ENCODE measurements around the gene ICAM5. TPM values are rescaled to one million over a fixed set of nuclear protein-coding genes. Genes with fewer than 3 reads are reported as not detected.

The ICAM5 gene, protein sequence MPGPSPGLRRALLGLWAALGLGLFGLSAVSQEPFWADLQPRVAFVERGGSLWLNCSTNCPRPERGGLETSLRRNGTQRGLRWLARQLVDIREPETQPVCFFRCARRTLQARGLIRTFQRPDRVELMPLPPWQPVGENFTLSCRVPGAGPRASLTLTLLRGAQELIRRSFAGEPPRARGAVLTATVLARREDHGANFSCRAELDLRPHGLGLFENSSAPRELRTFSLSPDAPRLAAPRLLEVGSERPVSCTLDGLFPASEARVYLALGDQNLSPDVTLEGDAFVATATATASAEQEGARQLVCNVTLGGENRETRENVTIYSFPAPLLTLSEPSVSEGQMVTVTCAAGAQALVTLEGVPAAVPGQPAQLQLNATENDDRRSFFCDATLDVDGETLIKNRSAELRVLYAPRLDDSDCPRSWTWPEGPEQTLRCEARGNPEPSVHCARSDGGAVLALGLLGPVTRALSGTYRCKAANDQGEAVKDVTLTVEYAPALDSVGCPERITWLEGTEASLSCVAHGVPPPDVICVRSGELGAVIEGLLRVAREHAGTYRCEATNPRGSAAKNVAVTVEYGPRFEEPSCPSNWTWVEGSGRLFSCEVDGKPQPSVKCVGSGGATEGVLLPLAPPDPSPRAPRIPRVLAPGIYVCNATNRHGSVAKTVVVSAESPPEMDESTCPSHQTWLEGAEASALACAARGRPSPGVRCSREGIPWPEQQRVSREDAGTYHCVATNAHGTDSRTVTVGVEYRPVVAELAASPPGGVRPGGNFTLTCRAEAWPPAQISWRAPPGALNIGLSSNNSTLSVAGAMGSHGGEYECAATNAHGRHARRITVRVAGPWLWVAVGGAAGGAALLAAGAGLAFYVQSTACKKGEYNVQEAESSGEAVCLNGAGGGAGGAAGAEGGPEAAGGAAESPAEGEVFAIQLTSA
- total RNA-seq = 0.69 and 1.4 TPM in 2 replicates

DNA sequence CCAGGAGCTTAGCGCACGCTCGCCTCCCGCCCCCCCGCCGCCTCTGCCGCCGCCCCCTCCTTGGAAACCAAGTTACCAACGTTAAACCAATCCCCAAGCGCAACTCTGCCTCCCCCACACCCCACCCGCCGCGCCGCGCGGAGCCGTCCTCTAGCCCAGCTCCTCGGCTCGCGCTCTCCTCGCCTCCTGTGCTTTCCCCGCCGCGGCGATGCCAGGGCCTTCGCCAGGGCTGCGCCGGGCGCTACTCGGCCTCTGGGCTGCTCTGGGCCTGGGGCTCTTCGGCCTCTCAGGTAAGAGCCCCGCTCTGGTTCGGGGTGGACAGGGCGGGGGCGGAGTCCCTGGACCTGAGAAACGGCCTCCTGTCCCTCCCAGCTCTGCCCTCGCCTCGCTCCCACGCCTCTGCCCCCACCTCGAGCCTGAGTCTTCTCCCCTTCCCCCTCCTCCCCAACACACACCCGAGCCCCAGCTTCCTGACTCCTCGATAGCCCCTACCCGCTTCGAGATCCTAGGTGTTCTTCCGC is at the start of gene ICAM5:
Gene ICAM5 (plus strand): TSS at position 117 of the 521 bp plus-strand sequence. CDS start 92 bp downstream, at position 209.

DNA sequence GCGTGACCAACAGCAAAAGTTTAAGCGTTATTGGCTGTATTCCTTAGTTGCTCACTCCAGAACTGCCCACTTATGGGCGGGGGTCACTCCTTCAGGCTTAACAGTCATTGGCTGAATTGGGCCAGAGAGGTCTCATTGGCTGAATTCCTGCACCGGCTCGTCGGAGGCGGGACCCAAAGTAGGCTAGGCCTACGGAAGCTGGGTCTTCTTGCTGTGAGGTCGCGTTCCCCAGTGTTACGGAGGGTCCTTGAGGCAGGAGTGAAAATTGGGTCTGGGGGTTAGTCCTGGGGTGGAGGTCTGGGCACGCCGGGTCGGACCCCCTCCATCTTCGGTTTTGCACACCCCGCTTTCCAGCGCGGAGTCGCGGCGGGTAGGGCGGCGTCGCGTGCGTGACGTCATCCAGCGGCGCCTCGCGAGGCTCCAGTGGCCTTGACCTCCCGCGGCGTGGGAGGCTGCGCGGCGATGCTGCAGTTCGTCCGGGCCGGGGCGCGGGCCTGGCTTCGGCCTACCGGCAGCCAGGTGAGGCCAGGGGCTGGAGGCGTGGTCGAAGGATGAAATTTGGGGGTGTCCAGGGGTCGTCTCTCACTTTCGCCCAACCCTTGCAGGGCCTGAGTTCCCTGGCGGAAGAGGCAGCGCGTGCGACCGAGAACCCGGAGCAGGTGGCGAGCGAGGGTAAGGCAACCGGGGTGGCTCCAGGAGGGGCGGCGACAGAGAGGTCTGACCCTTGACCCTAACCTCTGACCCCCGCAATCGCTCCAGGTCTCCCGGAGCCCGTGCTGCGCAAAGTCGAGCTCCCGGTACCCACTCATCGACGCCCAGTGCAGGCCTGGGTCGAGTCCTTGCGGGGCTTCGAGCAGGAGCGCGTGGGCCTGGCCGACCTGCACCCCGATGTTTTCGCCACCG is 37.7 kb upstream of the ICAM5 start, which contains the start of gene MRPL4:
Gene MRPL4 (plus strand): TSS at position 423 of the 903 bp plus-strand sequence. CDS start 40 bp downstream, at position 463.

DNA sequence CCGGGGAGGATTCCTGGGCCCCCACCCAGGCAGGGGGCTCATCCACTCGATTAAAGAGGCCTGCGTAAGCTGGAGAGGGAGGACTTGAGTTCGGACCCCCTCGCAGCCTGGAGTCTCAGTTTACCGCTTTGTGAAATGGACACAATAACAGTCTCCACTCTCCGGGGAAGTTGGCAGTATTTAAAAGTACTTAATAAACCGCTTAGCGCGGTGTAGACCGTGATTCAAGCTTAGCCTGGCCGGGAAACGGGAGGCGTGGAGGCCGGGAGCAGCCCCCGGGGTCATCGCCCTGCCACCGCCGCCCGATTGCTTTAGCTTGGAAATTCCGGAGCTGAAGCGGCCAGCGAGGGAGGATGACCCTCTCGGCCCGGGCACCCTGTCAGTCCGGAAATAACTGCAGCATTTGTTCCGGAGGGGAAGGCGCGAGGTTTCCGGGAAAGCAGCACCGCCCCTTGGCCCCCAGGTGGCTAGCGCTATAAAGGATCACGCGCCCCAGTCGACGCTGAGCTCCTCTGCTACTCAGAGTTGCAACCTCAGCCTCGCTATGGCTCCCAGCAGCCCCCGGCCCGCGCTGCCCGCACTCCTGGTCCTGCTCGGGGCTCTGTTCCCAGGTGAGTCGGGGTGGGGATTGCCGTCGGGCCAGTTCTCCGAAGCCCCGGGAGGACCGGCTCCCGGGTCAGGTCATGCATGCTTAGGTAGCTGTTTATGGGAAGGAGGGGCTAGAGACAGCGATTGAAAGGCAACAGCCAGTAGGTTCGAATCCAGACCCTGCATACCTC is 18.9 kb upstream of the ICAM5 start, which contains the start of gene ICAM1:
Gene ICAM1 (plus strand): TSS at position 505 of the 779 bp plus-strand sequence. CDS start 40 bp downstream, at position 545.

DNA sequence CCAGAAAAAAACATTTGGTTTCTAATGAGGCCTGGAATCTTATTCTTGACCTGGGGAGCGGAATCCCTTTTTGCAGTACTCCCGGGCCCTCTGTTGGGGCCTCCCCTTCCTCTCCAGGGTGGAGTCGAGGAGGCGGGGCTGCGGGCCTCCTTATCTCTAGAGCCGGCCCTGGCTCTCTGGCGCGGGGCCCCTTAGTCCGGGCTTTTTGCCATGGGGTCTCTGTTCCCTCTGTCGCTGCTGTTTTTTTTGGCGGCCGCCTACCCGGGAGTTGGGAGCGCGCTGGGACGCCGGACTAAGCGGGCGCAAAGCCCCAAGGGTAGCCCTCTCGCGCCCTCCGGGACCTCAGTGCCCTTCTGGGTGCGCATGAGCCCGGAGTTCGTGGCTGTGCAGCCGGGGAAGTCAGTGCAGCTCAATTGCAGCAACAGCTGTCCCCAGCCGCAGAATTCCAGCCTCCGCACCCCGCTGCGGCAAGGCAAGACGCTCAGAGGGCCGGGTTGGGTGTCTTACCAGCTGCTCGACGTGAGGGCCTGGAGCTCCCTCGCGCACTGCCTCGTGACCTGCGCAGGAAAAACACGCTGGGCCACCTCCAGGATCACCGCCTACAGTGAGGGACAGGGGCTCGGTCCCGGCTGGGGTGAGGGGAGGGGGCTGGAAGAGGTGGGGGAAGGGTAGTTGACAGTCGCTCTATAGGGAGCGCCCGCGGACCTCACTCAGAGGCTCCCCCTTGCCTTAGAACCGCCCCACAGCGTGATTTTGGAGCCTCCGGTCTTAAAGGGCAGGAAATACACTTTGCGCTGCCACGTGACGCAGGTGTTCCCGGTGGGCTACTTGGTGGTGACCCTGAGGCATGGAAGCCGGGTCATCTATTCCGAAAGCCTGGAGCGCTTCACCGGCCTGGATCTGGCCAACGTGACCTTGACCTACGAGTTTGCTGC is 2.7 kb upstream of the ICAM5 start, which contains the start of gene ICAM4:
Gene ICAM4 (plus strand): TSS at position 153 of the 935 bp plus-strand sequence. CDS start 58 bp downstream, at position 211.

DNA sequence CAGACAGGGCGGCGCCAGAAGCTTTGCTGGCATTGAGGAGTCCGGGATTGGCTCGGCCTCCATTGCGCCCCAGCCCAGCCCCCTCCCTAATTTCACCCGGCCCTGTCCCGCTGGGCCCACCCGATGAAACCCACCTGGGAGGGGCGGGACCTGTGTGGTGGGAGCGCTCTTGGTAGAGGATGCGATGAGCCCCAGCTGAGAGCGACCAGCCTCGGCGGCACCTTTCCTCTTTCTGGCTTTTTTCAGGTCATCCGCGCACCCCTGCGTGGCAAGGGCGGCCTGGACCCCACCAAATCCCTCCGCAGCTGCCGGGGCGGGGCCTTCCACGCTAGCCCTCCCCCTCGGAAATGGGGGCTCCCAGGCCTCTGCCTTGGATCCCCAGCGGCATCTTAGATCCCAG is 19.7 kb downstream of the ICAM5 start, which contains the start of gene ZGLP1:
Gene ZGLP1 (minus strand): TSS at position 393 of the 400 bp plus-strand sequence.

DNA sequence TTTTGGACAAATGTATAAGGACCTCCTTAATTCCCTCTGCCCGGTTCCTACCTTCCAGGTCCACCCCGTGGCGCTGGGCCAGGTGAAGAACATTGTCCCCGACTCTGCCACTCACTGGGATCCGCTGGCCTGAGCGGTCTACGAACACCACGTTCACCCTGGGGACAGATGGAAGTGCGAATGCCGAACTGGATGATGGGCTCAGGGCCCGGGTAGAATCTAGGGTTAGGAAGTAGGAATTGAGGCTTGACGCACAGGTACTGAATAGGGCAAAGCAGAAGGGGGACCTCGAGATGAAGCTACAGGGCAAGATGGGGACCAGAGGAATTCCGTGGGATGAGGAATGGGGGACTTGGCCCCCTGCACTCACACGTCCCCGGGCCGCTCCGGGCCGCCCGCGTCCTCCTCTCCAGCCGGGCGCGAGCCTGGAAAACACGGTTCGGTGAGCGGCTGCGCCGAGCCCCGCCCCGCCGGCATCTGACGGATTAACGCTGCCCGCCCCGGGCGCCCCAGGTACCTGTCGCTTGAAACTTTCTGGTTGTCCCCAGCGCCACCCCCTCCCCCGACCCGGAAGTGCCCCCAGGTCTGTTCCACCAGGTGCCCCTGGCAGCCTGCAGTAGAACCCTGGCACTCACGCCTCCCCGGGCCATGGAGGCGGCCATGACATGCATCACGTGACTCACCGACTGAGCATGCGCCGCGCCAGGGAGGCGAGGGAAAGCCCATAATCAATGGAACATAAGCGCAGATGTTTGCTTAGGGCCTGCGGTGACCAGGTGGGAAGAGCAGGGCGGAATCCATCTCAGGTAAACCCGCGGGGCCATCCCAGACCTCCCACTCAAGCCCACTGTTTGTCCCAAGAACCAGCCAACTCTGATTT is 25.8 kb downstream of the ICAM5 start, which contains the start of gene FDX2:
Gene FDX2 (minus strand): TSS at position 681 of the 880 bp plus-strand sequence. CDS start 19 bp downstream, at position 662.

DNA sequence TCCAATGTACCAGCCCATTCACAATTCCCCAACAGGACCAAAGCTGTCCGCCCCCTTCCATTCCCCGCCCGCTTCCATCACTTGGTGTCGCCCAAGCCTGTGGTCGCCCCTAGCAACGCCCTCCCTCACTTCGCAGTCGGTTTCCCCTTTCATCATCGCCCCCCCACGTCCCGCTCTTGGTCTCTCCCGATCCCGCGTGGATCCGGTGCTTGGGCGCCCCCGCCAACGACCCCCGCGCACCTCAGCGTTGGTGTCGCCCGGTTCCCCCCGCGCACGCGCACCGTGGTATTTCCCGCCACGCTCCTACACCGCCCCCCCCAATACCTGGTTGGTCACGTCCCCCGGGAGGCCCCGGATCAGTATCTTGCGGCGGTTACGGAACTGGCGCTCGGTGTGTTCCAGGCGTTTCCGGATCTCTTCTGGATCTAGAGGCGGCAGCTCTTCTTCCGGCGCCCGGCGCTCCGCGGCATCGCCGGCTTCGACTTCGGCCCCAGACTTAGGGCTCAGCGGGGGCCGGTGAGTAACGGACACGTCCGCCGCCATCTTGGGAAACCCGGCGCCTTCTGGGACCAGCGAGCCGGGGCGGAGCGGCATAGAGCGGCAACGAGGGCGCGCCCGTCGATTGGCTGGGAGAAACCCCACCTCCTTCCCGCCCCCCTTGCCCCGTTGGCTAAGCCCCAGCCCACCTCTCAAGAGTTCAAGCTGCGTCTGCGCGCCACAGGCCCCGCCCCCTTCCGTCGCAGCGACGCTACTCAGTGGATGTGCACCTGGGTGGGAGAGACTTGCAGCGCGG is 43.4 kb downstream of the ICAM5 start, which contains the start of gene RAVER1:
Gene RAVER1 (minus strand): TSS at position 565 of the 793 bp plus-strand sequence. CDS start 22 bp downstream, at position 543.

DNA sequence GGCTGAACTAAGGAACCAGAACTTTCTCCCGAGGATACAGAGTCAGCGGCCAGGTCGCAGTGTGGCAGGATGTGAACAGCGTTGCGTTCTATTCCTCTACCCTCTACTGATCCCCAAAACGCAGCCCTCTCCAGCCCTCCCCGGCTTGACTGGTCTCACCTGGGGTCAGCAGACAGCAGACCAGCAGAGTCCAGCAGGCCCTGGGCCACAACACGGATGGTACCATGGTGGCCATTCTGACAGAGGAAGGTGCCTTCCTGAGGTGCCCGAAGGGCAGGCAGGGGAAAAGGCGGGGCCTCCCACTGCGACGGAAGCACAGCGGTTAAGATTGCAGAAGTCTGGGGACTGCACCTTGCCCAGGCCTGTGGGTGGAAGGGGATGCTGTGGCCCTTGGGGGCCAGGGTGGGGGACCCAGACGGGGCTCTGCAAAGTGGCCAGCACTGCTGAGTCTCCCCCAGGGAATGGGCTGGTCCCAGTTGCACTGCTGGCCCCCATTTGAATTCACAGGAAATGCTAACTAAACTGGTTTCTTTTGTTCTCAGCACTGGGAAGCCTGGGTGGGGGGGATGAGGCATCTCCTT is 49.7 kb downstream of the ICAM5 start, which contains the start of gene ICAM3:
Gene ICAM3 (minus strand): TSS at position 245 of the 581 bp plus-strand sequence. CDS start 10 bp downstream, at position 235.

Other genes with a start within 250 kb of the ICAM5 start
- 23.0 and 26.8 TPM in 2 replicates for gene SHFL, start 203.6 kb upstream of the ICAM5 start, total RNA-seq
- 0.09 and 0.16 TPM in 2 replicates for gene ANGPTL6, start 187.3 kb upstream of the ICAM5 start, total RNA-seq
- gene PPAN, start 183.6 kb upstream of the ICAM5 start, total RNA-seq = 21.9 and 22.2 TPM in 2 replicates
- 1.9 and 3.0 TPM in 2 replicates for gene P2RY11, start 178.3 kb upstream of the ICAM5 start, total RNA-seq
- 329 and 373 TPM in 2 replicates for gene EIF3G, start 170.1 kb upstream of the ICAM5 start, total RNA-seq
- 28.7 and 29.5 TPM in 2 replicates for gene DNMT1, start 95.0 kb upstream of the ICAM5 start, total RNA-seq
- 24.4 and 56.8 TPM in 2 replicates for gene S1PR2, start 58.6 kb upstream of the ICAM5 start, total RNA-seq
- 12.0 and 14.7 TPM in 2 replicates for gene MRPL4, start 37.7 kb upstream of the ICAM5 start, total RNA-seq
- 3.8 and 5.9 TPM in 2 replicates for gene ICAM1, start 18.8 kb upstream of the ICAM5 start, total RNA-seq
- 2.7 and 5.7 TPM in 2 replicates for gene ICAM4, start 3.0 kb upstream of the ICAM5 start, total RNA-seq
- gene ZGLP1, start 19.9 kb downstream of the ICAM5 start, total RNA-seq = 0.16 and 0.17 TPM in 2 replicates
- gene FDX2, start 26.1 kb downstream of the ICAM5 start, total RNA-seq = 14.2 and 20.3 TPM in 2 replicates
- gene RAVER1, start 43.6 kb downstream of the ICAM5 start, total RNA-seq = 4.1 and 5.2 TPM in 2 replicates
- gene ICAM3, start 49.7 kb downstream of the ICAM5 start, total RNA-seq = 9.8 and 12.0 TPM in 2 replicates
- 54.4 and 69.6 TPM in 2 replicates for gene TYK2, start 90.6 kb downstream of the ICAM5 start, total RNA-seq
- gene CDC37, start 113.6 kb downstream of the ICAM5 start, total RNA-seq = 209 and 212 TPM in 2 replicates
- 2.4 and 5.3 TPM in 2 replicates for gene PDE4A, start 130.6 kb downstream of the ICAM5 start, total RNA-seq
- gene KEAP1, start 213.4 kb downstream of the ICAM5 start, total RNA-seq = 99.0 and 146 TPM in 2 replicates
- gene S1PR5, start 227.5 kb downstream of the ICAM5 start, total RNA-seq = under 0.01 and 0.16 TPM in 2 replicates